DND-41 (cell line): ENCODE results near the gene PMEPA1.

Experiments used
- CTCF ChIP-seq: IDR thresholded peaks from 2 replicates; pipeline ENCODE4 v1.5.1; 2012; ENCODE audit warnings: borderline replicate concordance, low read length, moderate library complexity, mild to moderate bottlenecking; ENCODE audit not compliant: poor library complexity, severe bottlenecking; ENCODE audit errors: extremely low read depth
- EZH2 ChIP-seq: IDR thresholded peaks from 3 replicates; pipeline ENCODE4 v1.6.1; 2012; ENCODE audit warnings: borderline replicate concordance, low read depth, mild to moderate bottlenecking, moderate library complexity, low read length, inconsistent platforms; ENCODE audit not compliant: severe bottlenecking

DNA sequence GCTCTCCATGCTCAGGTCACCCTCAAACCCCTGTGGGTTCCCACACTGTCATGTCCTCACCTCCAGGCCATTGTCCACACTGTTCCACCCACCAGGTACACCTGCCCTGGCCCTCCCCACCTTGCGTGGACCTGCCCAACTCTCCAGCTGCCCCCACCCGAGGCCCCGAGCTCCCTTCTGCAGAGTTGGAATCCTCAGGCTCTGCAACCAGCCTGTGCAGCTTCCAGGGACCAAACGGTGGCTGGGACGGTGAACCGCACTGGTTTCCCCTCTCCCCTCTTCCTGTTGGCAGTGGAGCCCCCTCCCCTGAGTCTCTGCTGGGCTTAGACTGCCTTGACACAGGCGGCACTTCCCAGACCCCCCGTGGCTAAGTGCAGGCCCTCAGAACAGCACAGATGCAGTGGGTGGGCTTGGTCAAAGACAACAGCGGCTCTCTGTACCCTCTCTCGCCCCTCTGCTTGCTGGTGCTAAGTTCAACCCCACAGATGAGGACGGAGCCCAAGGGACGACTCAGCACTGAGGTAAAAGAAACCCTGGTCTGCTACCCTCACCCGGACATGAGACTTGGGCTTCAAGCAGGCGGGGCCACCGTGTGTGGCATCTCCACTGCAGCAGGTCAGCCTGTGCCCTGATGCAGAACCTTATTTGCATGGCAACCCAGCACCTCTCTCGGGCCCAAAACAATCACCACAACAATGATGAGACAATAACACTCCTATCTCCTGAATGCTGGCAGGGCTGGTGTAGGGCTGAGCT lies 100.6 kb downstream of the PMEPA1 start:
- TF ChIP-seq CTCF (no peak), EZH2 (no peak)
